Colonic mucosa (tissue), 4 donors: ENCODE data around the gene NOVA2. TPM values are rescaled to one million over a fixed set of nuclear protein-coding genes. Genes with fewer than 3 reads are reported as not detected.

Experiments used
- DNase-seq: peaks from one replicate; pipeline ENCODE4 v3.0.0-alpha.2; 2020
- H3K27ac ChIP-seq: fragments of 200-600 bp; one replicate; pipeline ENCODE4 v1.8.0; 2021
- H3K27me3 ChIP-seq: fragments of 200-600 bp; one replicate; pipeline ENCODE4 v1.8.0; 2021
- H3K36me3 ChIP-seq: fragments of 200-600 bp; one replicate; pipeline ENCODE4 v1.8.0; 2021
- H3K4me1 ChIP-seq: fragments of 200-600 bp; one replicate; pipeline ENCODE4 v1.8.0; 2021; ENCODE audit warnings: mild to moderate bottlenecking
- H3K4me3 ChIP-seq: fragments of 200-600 bp; one replicate; pipeline ENCODE4 v1.8.0; 2021
- H3K9ac ChIP-seq, 2 donors: one replicate each; pipeline ENCODE4 v1.7.0; 2013; ENCODE audit warnings: control low read depth in 2 of 2, low read depth in 2 of 2, low read length in 2 of 2
- H3K9me3 ChIP-seq: fragments of 200-600 bp; one replicate; pipeline ENCODE4 v1.8.0; 2021
- CTCF ChIP-seq: fragments of 200-600 bp; IDR thresholded peaks from one replicate; pipeline ENCODE4 v1.8.0; 2022; ENCODE audit warnings: antibody characterized with exemption, mild to moderate bottlenecking
- intact Hi-C: fragments of 100-400 bp; cut with DNase I; formaldehyde crosslinking; loops from one replicate; pipeline ENCODE4 v1.14.1; 2022
- total RNA-seq, 2 donors: library from RNA; stranded (reverse); fragmentation: NEBNext Ultra II Directional in 1 of 2; extraction: Animal tissue kit (Norgen Biotek cat#: 25700) in 1 of 2; gene quantifications; one replicate each; pipeline ENCODE4 v1.2.1, GENCODE V29; 2021
- donor health status: healthy.
- donor health status: DM: no; HTN: no; CAD: no.
- donor health status: DM: no; HTN: no; CAD: no.

NOVA2 gene
- total RNA-seq, 2 donors from 2014 or later = 0.72 to 1.1 TPM

DNA sequence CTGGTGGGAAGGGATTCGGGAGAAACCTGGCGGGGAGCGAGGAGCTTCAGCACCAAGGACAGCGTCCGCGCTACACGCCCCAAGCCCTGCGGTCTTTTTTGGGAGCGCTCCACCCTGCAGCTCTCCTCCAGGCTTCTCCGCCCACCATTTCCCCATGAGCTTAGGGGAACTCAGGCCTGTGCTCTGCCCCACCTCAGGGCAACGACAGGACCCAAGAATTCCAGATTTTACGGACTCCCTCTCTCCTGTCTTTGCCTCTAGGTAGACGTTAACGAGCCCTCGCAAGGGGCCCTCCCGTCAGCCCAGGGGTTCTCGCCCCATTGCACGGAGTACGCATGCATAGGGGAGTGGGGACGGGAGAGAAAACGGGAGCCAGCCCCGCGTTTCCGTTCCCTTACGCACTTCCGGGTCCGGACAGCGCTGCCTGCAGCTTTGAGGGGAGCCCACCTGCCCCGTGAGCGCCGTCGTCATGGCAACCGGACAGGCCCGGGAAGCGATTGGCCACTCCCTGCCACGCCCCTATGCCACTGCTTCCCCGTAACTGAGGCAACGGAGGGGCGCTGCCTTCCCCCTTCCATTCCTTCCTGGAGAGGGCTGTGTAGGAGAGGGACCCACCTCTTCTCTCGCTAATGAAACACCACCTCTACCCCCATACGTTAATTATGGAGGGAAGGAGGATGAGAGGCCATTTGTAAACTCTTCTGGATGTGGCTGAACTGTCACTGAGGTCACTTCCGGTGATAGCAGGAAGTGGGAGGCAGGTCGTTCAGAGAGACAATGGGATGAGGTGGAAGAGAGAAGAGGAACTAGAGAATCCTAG, 20.8 kb downstream of the NOVA2 start:
- Histone ChIP-seq H3K4me1 (no peaks in the 10 kb centered on the region), H3K4me3 (no peak overlapping the region), H3K27ac (no peak overlapping the region), H3K36me3 (no peaks in the 10 kb centered on the region), H3K9me3 (no peaks in the 10 kb centered on the region), H3K9ac (no peak overlapping the region), H3K27me3 (peaks cover 9% of the 10 kb centered on the region)
- intact Hi-C loops = no loop called here
- no peak for TF ChIP-seq CTCF
- peak; percentile 39 for DNase-seq

DNA sequence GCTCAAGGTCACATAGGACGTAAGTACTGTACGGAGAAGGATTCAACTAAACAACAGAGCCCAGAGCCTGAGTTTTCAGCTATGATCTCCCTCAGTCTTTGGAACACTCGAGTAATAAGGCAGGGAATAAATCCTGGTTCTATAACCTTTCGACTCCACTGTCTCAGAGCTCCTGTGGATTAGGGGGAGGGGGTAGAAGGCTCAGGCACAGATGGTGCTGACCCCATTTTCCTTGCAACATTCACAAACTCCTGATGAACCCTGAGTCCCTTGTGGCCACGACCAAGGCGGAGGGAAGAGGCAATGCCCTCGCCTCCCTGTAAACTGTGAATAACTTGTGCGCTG, 21.4 kb downstream of the NOVA2 start:
- TF ChIP-seq CTCF = no peak
- Histone ChIP-seq H3K27me3 (peaks cover 9% of the 10 kb centered on the region), H3K9me3 (no peaks in the 10 kb centered on the region), H3K9ac (no peak overlapping the region), H3K36me3 (no peaks in the 10 kb centered on the region), H3K27ac (no peak overlapping the region), H3K4me3 (no peak overlapping the region), H3K4me1 (no peaks in the 10 kb centered on the region)
- intact Hi-C loops = no loop called here
- DNase-seq = no peak

- Histone ChIP-seq H3K9ac (no peak overlapping the region), H3K27ac (no peak overlapping the region), H3K4me1 (no peaks in the 10 kb centered on the region), H3K27me3 (peaks cover 2% of the 10 kb centered on the region), H3K4me3 (no peak overlapping the region), H3K9me3 (no peaks in the 10 kb centered on the region), H3K36me3 (no peaks in the 10 kb centered on the region)
- no peak for DNase-seq
- intact Hi-C loops = no loop called here
- TF ChIP-seq CTCF = no peak
Observed at GRCh38 chr19:45947926-45948325, 25.7 kb downstream of the NOVA2 start.

- TF ChIP-seq CTCF = no peak
- intact Hi-C loops = no loop called here
- H3K9me3 ChIP-seq = no peaks in the 10 kb centered on the region
- no peak for DNase-seq
- peaks cover 6% of the 10 kb centered on the region for H3K27me3 ChIP-seq
- no peak overlapping the region for H3K4me3 ChIP-seq
- H3K27ac ChIP-seq = no peak overlapping the region
- H3K36me3 ChIP-seq = no peaks in the 10 kb centered on the region
- H3K9ac ChIP-seq = no peak overlapping the region
- H3K4me1 ChIP-seq = no peaks in the 10 kb centered on the region
Observed at GRCh38 chr19:45940515-45940805, 33.2 kb downstream of the NOVA2 start.

DNA sequence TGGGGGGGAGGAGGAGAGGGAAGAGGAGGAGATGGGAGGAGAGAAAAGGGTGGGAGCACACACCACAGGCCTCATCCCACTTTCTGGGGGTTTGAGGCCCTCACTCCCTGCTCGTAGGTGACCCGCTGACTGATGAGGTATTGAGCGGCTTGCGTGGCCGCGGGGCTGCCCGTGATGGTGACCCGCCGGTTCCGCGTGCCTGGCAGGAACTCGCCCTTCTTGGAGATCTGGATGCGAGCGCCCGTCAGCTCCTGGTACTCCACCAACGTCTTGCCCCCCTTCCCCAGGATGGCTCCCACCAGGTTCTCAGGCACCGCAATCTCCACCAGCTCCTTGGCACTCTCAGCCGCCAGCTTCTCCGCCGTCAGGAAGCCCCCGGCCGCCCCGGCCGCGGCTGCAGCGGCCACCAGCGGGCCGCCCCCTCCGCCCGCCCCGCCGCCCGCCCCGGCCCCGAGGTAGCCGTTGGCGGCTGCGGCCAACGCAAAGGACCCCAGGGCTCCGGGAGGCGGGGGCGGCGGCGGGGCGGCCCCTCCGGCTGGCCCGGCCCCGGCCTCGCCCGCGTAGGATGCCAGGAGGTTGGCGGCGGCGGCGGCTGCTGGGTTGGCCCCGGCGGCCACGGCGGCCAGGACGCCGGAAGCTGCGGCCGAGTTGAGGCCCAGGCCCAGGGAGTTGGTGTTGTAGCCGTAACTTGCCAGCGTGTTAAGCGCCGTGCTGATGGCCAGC, 33.7 kb downstream of the NOVA2 start:
- Histone ChIP-seq H3K27me3 (peaks cover 6% of the 10 kb centered on the region), H3K4me3 (no peak overlapping the region), H3K36me3 (no peaks in the 10 kb centered on the region), H3K9ac (no peak overlapping the region), H3K4me1 (no peaks in the 10 kb centered on the region), H3K9me3 (no peaks in the 10 kb centered on the region), H3K27ac (no peak overlapping the region)
- intact Hi-C loops = no loop called here
- TF ChIP-seq CTCF = no peak
- DNase-seq = no peak
